ENCODE results near the gene PSME2. TPM values are rescaled to one million over a fixed set of nuclear protein-coding genes. Genes with fewer than 3 reads are reported as not detected.

PSME2 gene
- total and polyA plus RNA-seq, 9 of the 15 experiments (the other 6 are each of a cell fraction or from before 2014, with no cell fraction given) = 111 to 579 (median 159) TPM

DNA sequence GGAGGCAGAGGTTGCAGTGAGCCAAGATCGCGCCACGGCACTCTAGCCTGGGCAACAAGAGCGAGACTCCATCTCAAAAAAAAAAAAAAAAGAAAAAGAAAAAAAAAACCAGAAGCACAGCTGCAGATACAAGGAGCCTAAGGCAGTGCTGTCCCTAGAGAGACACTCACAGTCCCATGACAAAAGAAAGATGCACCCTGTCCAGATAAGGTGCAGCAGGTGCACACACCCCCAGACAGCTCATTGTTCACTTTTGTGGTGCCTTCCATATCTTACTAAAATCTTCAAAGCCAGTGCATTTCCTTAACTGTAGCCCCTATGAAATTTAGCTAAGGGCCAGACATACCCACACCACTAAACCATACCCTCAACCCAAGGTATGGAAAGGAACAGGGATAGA lies 24.0 kb downstream of the PSME2 start:
- TF ChIP-seq SMAD2 (IDR thresholded peaks at IDR 0.05; ENCODE audit: low read depth, low read length) = no peak
- no peak for TF ChIP-seq BRF1 (IDR thresholded peaks at IDR 0.05; ENCODE audit: borderline replicate concordance, extremely low read depth, insufficient read length)
- no peak for TF ChIP-seq CSDE1 (IDR thresholded peaks at IDR 0.05)
- no peak for TF ChIP-seq ZC3H8 (IDR thresholded peaks at IDR 0.05)
- TF ChIP-seq, protein P1, sequence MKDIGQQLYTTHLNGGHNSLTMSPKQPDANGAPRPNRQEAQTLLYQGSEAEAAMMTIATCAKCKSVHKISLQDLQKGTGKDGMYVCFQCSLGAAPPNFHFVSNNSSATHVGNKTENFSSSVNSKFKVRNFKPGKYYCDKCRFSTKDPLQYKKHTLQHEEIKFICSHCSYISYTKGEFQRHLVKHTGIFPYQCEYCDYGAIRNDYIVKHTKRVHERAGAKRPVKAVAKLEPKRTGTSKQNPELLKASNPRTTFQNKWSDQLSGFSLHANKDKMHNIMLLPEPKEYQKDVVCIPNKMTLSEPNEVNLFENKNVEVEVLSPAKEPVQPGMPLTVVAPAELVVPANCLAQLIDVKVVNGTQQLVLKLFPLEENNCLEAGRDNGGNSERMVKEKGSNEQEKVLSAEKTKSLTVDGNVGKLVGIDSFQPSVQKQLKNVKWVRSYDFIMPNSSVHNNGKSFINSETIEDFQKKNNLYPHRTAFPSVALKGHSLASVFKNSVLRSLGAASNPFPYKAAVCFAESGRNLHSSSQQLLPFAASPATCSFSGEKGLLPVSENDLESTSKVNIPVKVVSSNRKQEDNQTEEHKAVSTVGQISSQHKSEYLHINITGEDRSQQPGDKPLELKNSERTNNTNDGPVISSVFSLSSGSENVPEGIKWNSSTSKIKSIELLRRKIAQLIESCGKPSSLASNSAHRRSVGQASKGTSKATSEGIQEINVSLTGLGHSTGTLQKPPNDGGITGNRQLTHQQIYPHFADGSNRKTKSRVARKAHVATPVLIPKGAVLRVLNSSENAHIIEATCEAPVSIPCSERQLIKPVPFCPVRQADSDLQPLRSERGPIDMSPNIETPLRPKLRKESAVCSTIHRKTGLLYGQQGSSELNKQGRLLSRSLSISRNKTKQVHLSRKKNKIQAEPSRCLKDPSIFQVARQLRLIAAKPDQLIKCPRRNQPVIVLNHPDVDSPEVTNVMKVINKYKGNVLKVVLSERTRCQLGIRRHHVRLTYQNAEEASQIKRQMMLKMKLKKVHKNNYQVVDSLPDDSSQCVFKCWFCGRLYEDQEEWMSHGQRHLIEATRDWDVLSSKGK (CRISPR knock-in tag; IDR thresholded peaks at IDR 0.05) = no peak
- no peak for TF ChIP-seq ZNF764 (CRISPR knock-in tag; IDR thresholded peaks at IDR 0.05; ENCODE audit: low read depth)
- no peak for TF ChIP-seq OTX1 (CRISPR knock-in tag; IDR thresholded peaks at IDR 0.05)
- TF ChIP-seq ZNF77 (CRISPR knock-in tag; IDR thresholded peaks at IDR 0.05) = no peak
- TF ChIP-seq, protein P2, sequence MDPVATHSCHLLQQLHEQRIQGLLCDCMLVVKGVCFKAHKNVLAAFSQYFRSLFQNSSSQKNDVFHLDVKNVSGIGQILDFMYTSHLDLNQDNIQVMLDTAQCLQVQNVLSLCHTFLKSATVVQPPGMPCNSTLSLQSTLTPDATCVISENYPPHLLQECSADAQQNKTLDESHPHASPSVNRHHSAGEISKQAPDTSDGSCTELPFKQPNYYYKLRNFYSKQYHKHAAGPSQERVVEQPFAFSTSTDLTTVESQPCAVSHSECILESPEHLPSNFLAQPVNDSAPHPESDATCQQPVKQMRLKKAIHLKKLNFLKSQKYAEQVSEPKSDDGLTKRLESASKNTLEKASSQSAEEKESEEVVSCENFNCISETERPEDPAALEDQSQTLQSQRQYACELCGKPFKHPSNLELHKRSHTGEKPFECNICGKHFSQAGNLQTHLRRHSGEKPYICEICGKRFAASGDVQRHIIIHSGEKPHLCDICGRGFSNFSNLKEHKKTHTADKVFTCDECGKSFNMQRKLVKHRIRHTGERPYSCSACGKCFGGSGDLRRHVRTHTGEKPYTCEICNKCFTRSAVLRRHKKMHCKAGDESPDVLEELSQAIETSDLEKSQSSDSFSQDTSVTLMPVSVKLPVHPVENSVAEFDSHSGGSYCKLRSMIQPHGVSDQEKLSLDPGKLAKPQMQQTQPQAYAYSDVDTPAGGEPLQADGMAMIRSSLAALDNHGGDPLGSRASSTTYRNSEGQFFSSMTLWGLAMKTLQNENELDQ (CRISPR knock-in tag; IDR thresholded peaks at IDR 0.05; ENCODE audit: borderline replicate concordance) = no peak
- no TSS peak for BruUV-seq (replicated peaks)
- no peak overlapping the region for H3K9ac ChIP-seq (ENCODE audit: insufficient read depth in 1 of 2, low read depth in 2 of 2, low read length in 2 of 2)
- H3K4me2 ChIP-seq (ENCODE audit: insufficient read depth, low read length) = no peak overlapping the region
- peaks cover 51% of the 10 kb centered on the region; the same call in 2 of the 3 replicates for H3K36me3 ChIP-seq (ENCODE audit: control insufficient read depth, insufficient read depth, low read length)
- ChIA-PET POLR2A (interaction anchor here (1.0 kb wide), 1 partner anchor 8 kb away, joined by 3 read pairs; the partner anchor contains the start of genes DCAF11 and NRL), CTCF (ENCODE audit: low intra/inter-chr PET ratio) (no interaction called here)
- H4K20me1 ChIP-seq (replicated peaks; ENCODE audit: control insufficient read depth, insufficient read depth, low read length) = no peaks in the 10 kb centered on the region
- intact Hi-C loops (cut with micrococcal nuclease) = no loop called here
- DNase-seq (ENCODE audit: extremely low read depth in 1 of 4, low spot score in 3 of 4) (no peak), ATAC-seq (no peak; the same call in 2 of the 3 replicates), FAIRE-seq (no peak)
- WGBS (ENCODE audit: insufficient coverage, low coverage, missing lambda C conversion rate) = no CpG with 5 or more reads among the region's 4 CpGs
- H3K4me3 ChIP-seq = no peak overlapping the region
- no peaks in the 10 kb centered on the region for H3K79me2 ChIP-seq (ENCODE audit: control insufficient read depth, insufficient read depth, low read length)
- H2AFZ ChIP-seq (ENCODE audit: low read depth, low read length) = no peak overlapping the region
- H3K9me3 ChIP-seq (replicated peaks; ENCODE audit: control insufficient read depth, insufficient read depth, low read depth, low read length) = no peaks in the 10 kb centered on the region
- H3K9me1 ChIP-seq (ENCODE audit: control insufficient read depth, insufficient read depth, low read length) = no peaks in the 10 kb centered on the region
- no peak overlapping the region for H3K27ac ChIP-seq (ENCODE audit: extremely low read depth, low read depth, low read length)
- H3K4me1 ChIP-seq (replicated peaks in 1 of 2; ENCODE audit: control insufficient read depth in 2 of 2, insufficient read depth in 2 of 2, low read length in 2 of 2) = peaks cover 6 to 12% of the 10 kb centered on the region in 2 experiments; a peak in 4 of 5 replicates
- in situ Hi-C loops (cut with MboI) = no loop called here
- H3K27me3 ChIP-seq (ENCODE audit: control insufficient read depth in 2 of 2, insufficient read depth in 2 of 2, low read length in 2 of 2) = no peaks in the 10 kb centered on the region

All from K562 (cell line).